ENCODE measurements around the gene TOR1AIP1. TPM values are rescaled to one million over a fixed set of nuclear protein-coding genes. Genes with fewer than 3 reads are reported as not detected.

The TOR1AIP1 gene
- total and polyA plus RNA-seq, 4 donors: 37.2 to 76.8 (median 62.5) TPM

DNA sequence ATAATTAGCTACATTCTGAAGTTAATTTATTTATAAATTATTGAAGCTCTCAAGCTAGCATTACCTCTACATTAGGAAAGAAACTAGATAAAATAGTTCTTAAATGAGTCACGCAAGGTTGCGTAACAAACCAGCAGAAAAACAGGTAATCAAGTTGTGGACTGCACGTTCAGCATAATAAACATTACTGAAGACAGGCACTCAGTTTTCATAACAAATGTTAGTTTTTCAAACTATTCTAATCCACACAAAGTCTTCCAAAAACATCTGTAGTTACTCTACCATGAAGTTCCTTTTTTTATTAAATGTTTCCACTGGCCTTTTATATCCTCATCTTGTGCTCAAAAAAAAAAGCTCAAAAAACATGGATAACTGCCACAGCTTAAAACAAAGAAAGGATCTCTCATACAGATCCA, 5.8 kb upstream of the TOR1AIP1 start:
- 70% methylated on average over 3 of the region's 3 CpGs for WGBS (ENCODE audit: insufficient coverage)

DNA sequence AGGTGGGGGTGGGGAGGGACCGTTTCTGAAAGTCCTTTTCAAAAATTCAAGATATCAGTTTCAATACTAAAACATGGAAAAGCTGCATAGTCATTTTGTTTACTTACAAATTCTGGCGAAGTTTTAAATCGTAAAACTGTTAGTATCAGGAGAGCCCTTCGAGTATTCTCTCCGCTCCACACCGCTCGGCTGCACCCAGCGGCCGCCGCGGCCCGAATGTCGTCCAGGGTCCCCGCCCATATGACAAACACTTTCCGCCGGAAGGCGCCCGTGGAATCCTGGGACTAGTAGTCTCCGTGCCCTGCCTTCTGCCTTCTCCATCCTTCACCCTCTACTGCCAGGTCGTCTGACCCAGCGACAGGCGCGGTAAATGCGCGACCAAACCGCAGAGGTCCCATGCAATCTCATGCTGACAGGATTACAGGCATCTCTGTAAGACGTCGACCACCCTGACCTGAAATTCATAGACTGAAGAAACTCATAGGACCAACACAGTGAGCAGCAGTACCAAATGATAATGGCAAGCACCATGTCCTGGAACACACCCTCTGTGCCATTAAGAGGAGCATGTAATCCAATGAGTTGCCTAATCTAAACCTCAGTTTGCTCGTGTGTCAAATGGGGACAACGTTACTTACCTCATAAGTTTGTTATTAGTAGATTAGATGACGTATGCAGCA, 4.4 kb upstream of the TOR1AIP1 start, which contains the start of gene TOR1AIP2:
Gene TOR1AIP2, minus strand, starts transcription at position 218 of the 680 bp plus-strand sequence. CDS start 25,138 bp downstream, outside the sequence.
- Histone ChIP-seq H3K4me1 (ENCODE audit: control insufficient read depth, insufficient read depth, low read length) (peaks cover 4% of the 10 kb centered on the region), H3K4me3 (ENCODE audit: low read depth, low read length) (peak within 1 kb of the TSS; percentile 94), H3K27ac (ENCODE audit: low read depth, low read length) (peak within 1 kb of the TSS; percentile 29), H3K27me3 (ENCODE audit: control insufficient read depth, insufficient read depth, low read length) (no peaks in the 10 kb centered on the region), H3K9me3 (ENCODE audit: control insufficient read depth, insufficient read depth, low read length) (no peaks in the 10 kb centered on the region), H3K36me3 (ENCODE audit: control insufficient read depth, insufficient read depth, low read length) (peaks cover 5% of the 10 kb centered on the region)
- whole genome bisulfite sequencing (ENCODE audit: insufficient coverage): under 1% methylated on average over 26 of the region's 31 CpGs
- DNase-seq (ENCODE audit: low read depth in 4 of 6, low spot score in 6 of 6): peak; percentile 71 to 96 (median 84)

More for the DNA sequence above, 5.8 kb upstream of the TOR1AIP1 start:
- no peak for DNase-seq (ENCODE audit: low read depth in 4 of 6, low spot score in 6 of 6)
- Histone ChIP-seq H3K4me1 (ENCODE audit: control insufficient read depth, insufficient read depth, low read length) (peaks cover 4% of the 10 kb centered on the region), H3K27me3 (ENCODE audit: control insufficient read depth, insufficient read depth, low read length) (no peaks in the 10 kb centered on the region), H3K4me3 (ENCODE audit: low read depth, low read length) (no peak overlapping the region), H3K9me3 (ENCODE audit: control insufficient read depth, insufficient read depth, low read length) (no peaks in the 10 kb centered on the region), H3K27ac (ENCODE audit: low read depth, low read length) (no peak overlapping the region), H3K36me3 (ENCODE audit: control insufficient read depth, insufficient read depth, low read length) (peaks cover 5% of the 10 kb centered on the region)

DNA sequence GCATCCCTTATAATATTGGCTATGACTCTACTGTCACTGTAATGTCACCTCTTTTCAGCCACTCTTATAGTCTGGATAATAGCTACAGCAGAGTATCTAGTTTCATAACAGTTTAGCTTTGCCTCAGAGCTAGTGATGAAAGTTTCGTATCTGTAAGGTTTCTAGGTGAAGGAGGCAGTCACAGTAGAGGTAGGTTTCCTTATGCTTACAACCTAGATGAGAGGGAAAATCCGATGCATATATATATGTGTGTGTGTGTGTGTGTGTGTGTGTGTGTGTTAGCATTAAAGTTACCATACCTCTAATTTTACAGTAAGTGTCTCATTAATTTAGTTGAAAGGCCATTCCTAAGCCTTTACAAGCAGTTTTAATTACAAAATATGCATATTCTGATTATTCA, 2.3 kb upstream of the TOR1AIP1 start:
- Histone ChIP-seq H3K4me1 (ENCODE audit: control insufficient read depth, insufficient read depth, low read length) (peaks cover 4% of the 10 kb centered on the region), H3K9me3 (ENCODE audit: control insufficient read depth, insufficient read depth, low read length) (no peaks in the 10 kb centered on the region), H3K27ac (ENCODE audit: low read depth, low read length) (no peak overlapping the region), H3K4me3 (ENCODE audit: low read depth, low read length) (no peak overlapping the region), H3K36me3 (ENCODE audit: control insufficient read depth, insufficient read depth, low read length) (no peaks in the 10 kb centered on the region), H3K27me3 (ENCODE audit: control insufficient read depth, insufficient read depth, low read length) (no peaks in the 10 kb centered on the region)
- no peak for DNase-seq (ENCODE audit: low read depth in 4 of 6, low spot score in 6 of 6)
- 71% methylated on average over 1 of the region's 2 CpGs for WGBS (ENCODE audit: insufficient coverage)

DNA sequence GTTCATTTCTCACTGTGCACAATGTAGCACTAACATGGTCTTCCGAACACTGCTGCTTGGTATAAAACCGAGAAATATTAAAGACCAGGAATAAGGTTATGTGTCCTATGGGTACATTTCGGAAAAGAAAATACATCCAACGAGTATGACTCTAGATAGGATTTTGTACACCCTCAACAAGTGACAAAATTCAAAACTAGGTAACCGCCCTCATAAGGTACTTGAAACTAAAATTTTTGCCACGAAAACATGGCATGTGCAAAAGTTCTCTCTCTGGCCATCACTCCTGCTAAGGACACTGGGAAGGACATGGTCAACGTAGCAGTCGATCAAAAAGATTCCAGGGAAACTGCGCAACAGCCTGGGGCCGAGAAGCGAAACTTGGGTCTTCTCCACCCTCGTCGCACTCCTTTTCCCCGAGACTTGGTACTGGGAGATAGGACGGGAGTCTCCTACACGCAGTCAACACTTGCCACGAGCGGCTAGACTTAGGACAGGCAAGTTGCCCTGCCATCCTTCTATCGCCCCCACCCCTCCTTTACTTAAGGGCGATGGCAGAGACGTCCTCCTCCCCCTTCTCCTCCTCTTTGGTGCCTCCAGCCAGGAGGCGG, 338 bp upstream of the TOR1AIP1 start:
- Histone ChIP-seq H3K27me3 (ENCODE audit: control insufficient read depth, insufficient read depth, low read length) (no peaks in the 10 kb centered on the region), H3K4me1 (ENCODE audit: control insufficient read depth, insufficient read depth, low read length) (peaks cover 4% of the 10 kb centered on the region), H3K4me3 (ENCODE audit: low read depth, low read length) (peak overlapping the region; percentile 84), H3K36me3 (ENCODE audit: control insufficient read depth, insufficient read depth, low read length) (peaks cover 4% of the 10 kb centered on the region), H3K9me3 (ENCODE audit: control insufficient read depth, insufficient read depth, low read length) (no peaks in the 10 kb centered on the region), H3K27ac (ENCODE audit: low read depth, low read length) (peak overlapping the region; percentile 100)
- peak in 2 of 6 donors; percentile 83 to 93 for DNase-seq (ENCODE audit: low read depth in 4 of 6, low spot score in 6 of 6)
- WGBS (ENCODE audit: insufficient coverage): 0% methylated on average over 18 of the region's 22 CpGs

DNA sequence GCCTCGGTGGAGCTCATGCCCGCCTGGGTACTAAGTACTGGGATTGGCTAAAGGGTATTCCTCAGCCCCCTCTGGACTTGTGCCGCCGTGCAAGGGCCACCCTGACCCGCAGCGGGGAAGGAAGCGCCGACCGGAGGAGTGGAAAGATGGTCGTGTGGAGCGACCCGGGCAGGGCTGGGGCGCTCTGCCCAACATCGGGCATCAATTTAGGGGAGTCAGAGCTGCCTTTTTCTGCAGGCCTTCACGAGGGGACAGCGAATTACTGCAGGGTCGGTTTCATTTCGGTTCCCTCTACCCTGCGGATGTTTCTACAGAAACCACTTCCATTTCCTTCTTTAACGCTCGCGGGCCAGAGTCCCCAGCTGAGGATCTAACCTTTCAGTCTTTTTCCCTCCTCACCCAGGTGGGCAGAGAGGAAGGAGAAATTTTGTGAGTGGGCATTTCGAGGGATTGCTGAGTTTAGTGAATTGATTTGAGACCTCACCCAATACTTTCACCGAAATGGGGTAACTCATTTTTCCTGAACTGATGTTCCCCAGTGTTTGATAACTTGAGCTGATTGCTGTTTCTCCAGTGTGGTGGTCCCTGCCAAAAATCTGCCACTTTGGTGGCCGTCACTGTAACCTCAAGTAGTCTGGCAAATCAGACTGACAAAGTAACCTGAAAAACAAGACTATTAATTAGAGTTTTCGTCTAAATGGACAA, 1.1 kb downstream of the TOR1AIP1 start:
- peak in 2 of 6 donors; percentile 14 to 54 for DNase-seq (ENCODE audit: low read depth in 4 of 6, low spot score in 6 of 6)
- H3K9me3 ChIP-seq (ENCODE audit: control insufficient read depth, insufficient read depth, low read length): no peaks in the 10 kb centered on the region
- WGBS (ENCODE audit: insufficient coverage): 0% methylated on average over 20 of the region's 26 CpGs
- H3K4me3 ChIP-seq (ENCODE audit: low read depth, low read length): peak overlapping the region; percentile 84
- H3K36me3 ChIP-seq (ENCODE audit: control insufficient read depth, insufficient read depth, low read length): peaks cover 4% of the 10 kb centered on the region
- H3K27me3 ChIP-seq (ENCODE audit: control insufficient read depth, insufficient read depth, low read length): no peaks in the 10 kb centered on the region
- H3K27ac ChIP-seq (ENCODE audit: low read depth, low read length): peak overlapping the region; percentile 100
- H3K4me1 ChIP-seq (ENCODE audit: control insufficient read depth, insufficient read depth, low read length): no peaks in the 10 kb centered on the region

DNA sequence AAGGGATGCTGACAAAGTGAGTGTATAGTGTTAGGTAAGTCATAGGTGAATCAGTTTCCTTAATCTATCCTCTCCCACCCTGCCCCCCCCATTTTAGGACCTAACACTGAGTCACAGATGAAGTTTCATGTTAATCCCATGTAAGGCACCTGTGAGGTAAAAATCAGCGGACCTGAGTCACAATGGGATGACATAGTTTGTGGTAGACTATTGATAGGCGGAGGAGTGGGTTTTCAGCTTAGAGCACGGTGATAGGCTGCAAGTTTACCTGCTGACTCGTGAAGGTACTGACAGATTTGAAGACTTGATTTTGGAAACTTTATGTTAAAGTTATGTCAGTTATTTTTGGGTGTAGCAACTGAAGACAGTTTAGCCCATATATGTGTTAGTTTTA, 1.7 kb downstream of the TOR1AIP1 start:
- 20% methylated on average over 4 of the region's 4 CpGs for WGBS (ENCODE audit: insufficient coverage)

DNA sequence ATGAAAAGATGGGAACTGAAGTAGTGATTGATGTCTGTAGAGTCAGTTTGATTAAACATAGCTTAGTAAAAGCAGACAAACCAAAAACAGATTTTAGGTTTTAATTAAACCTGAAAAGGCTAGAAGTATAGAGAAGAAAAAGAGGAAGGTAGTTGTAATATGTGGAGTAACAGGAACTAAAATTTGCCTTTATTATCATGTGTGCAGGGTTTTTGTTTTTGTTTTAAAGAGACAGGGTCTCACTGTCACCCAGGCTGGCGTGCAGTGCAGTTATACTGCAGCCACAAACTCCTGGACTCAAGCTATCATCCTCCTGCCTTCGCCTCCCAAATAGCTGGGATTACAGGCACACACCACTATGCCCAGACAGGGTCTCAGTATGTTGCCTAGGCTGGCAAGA, 6.0 kb downstream of the TOR1AIP1 start:
- no CpG with 5 or more reads among the region's 2 CpGs for WGBS (ENCODE audit: insufficient coverage)
- Histone ChIP-seq H3K4me3 (ENCODE audit: low read depth, low read length) (no peak overlapping the region), H3K27ac (ENCODE audit: low read depth, low read length) (no peak overlapping the region), H3K9me3 (ENCODE audit: control insufficient read depth, insufficient read depth, low read length) (no peaks in the 10 kb centered on the region), H3K36me3 (ENCODE audit: control insufficient read depth, insufficient read depth, low read length) (peaks cover 23% of the 10 kb centered on the region), H3K4me1 (ENCODE audit: control insufficient read depth, insufficient read depth, low read length) (no peaks in the 10 kb centered on the region), H3K27me3 (ENCODE audit: control insufficient read depth, insufficient read depth, low read length) (no peaks in the 10 kb centered on the region)
- DNase-seq (ENCODE audit: low read depth in 4 of 6, low spot score in 6 of 6): no peak

More for the DNA sequence above, 1.7 kb downstream of the TOR1AIP1 start:
- no peak for DNase-seq (ENCODE audit: low read depth in 4 of 6, low spot score in 6 of 6)
- Histone ChIP-seq H3K4me1 (ENCODE audit: control insufficient read depth, insufficient read depth, low read length) (no peaks in the 10 kb centered on the region), H3K4me3 (ENCODE audit: low read depth, low read length) (peak overlapping the region; percentile 84), H3K27ac (ENCODE audit: low read depth, low read length) (no peak overlapping the region), H3K9me3 (ENCODE audit: control insufficient read depth, insufficient read depth, low read length) (no peaks in the 10 kb centered on the region), H3K27me3 (ENCODE audit: control insufficient read depth, insufficient read depth, low read length) (no peaks in the 10 kb centered on the region), H3K36me3 (ENCODE audit: control insufficient read depth, insufficient read depth, low read length) (peaks cover 4% of the 10 kb centered on the region)

DNA sequence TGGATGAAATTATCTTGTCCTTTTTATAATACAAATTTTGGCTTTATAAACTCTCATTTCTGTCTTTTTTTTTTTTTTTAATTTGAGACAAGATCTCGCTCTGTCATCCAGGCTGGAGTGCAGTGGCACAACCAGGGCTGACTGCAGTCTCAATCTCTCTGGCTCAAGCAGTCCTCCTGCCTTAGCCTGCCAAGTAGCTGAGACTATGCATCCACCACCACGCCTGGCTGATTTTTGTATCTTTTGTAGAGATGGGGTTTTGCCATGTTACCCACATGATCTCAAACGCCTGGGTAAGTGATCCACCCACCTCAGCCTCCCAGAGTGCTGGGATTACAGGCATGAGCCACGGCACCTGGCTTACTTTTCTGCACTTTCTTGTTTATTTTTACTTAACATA, 7.5 kb downstream of the TOR1AIP1 start:
- no peak overlapping the region for H3K4me3 ChIP-seq (ENCODE audit: low read depth, low read length)
- WGBS (ENCODE audit: insufficient coverage): no CpG with 5 or more reads among the region's 4 CpGs
- DNase-seq (ENCODE audit: low read depth in 4 of 6, low spot score in 6 of 6): no peak
- H3K4me1 ChIP-seq (ENCODE audit: control insufficient read depth, insufficient read depth, low read length): no peaks in the 10 kb centered on the region
- no peaks in the 10 kb centered on the region for H3K9me3 ChIP-seq (ENCODE audit: control insufficient read depth, insufficient read depth, low read length)
- peaks cover 29% of the 10 kb centered on the region for H3K36me3 ChIP-seq (ENCODE audit: control insufficient read depth, insufficient read depth, low read length)
- H3K27ac ChIP-seq (ENCODE audit: low read depth, low read length): no peak overlapping the region
- no peaks in the 10 kb centered on the region for H3K27me3 ChIP-seq (ENCODE audit: control insufficient read depth, insufficient read depth, low read length)

DNA sequence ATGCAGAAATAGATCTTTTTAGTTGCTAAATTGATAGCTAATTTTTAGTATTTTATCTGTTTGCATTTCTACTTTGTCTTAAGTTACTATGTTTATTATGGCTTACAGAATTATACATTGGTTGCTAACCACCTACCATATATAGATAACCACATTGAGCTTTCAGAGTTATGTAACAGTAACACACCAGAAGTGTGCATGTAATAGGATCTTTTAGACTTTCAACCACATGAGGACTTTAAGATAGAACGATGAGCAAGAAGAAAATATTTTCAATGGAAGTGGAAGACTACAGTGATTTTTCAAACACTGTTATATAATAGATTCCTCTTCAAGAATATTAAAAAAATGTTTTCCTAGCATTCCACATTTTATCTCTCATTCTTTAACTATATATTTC, 28.8 kb downstream of the TOR1AIP1 start:
- no peak for DNase-seq (ENCODE audit: low read depth in 4 of 6, low spot score in 6 of 6)
- H3K27me3 ChIP-seq (ENCODE audit: control insufficient read depth, insufficient read depth, low read length): no peaks in the 10 kb centered on the region
- no peak overlapping the region for H3K27ac ChIP-seq (ENCODE audit: low read depth, low read length)
- no CpG with 5 or more reads among the region's 1 CpG for WGBS (ENCODE audit: insufficient coverage)
- H3K4me3 ChIP-seq (ENCODE audit: low read depth, low read length): no peak overlapping the region
- H3K4me1 ChIP-seq (ENCODE audit: control insufficient read depth, insufficient read depth, low read length): no peaks in the 10 kb centered on the region
- H3K36me3 ChIP-seq (ENCODE audit: control insufficient read depth, insufficient read depth, low read length): peaks cover 22% of the 10 kb centered on the region
- H3K9me3 ChIP-seq (ENCODE audit: control insufficient read depth, insufficient read depth, low read length): no peaks in the 10 kb centered on the region
